ENCODE results near the gene TIMM44.

- TF ChIP-seq, protein P1, sequence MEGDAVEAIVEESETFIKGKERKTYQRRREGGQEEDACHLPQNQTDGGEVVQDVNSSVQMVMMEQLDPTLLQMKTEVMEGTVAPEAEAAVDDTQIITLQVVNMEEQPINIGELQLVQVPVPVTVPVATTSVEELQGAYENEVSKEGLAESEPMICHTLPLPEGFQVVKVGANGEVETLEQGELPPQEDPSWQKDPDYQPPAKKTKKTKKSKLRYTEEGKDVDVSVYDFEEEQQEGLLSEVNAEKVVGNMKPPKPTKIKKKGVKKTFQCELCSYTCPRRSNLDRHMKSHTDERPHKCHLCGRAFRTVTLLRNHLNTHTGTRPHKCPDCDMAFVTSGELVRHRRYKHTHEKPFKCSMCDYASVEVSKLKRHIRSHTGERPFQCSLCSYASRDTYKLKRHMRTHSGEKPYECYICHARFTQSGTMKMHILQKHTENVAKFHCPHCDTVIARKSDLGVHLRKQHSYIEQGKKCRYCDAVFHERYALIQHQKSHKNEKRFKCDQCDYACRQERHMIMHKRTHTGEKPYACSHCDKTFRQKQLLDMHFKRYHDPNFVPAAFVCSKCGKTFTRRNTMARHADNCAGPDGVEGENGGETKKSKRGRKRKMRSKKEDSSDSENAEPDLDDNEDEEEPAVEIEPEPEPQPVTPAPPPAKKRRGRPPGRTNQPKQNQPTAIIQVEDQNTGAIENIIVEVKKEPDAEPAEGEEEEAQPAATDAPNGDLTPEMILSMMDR (IDR thresholded peaks at IDR 0.05), result no peak
- no peak for TF ChIP-seq POLR2A (IDR thresholded peaks at IDR 0.05)
Measured at GRCh38 chr19:7934766-7935165, 8.7 kb downstream of the TIMM44 start.

Data from testis (tissue), 2 donors.